GM12873 (cell line): ENCODE data around the gene FHIT.

Source experiments
- TF ChIP-seq, protein P1 (sequence below): IDR thresholded peaks from 2 replicates; pipeline ENCODE4 v1.5.1; 2012; ENCODE audit warnings: low read depth, mild to moderate bottlenecking, moderate library complexity, low read length, control low read depth; ENCODE audit not compliant: insufficient read depth; ENCODE audit errors: missing control alignments

FHIT gene

DNA sequence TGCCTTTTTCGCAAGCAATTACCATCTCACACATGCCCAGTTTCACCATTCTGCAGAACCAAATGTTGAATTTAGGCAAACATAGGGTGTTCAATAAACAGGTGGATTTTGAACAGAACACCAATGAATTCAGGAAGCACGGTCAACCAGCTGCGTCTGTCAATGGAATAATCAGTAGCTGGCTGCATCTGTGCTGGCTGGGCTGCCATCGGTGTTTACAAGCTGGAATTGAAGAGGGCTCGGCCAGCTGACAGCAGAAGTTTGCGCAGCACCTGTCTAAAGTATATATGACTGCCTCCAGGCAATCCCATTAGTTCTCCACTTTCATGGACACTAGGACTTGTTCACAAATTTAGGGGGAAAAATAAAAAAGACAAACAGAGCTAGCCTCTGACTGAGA is 1205.0 kb downstream of the FHIT start:
- TF ChIP-seq, protein P1, sequence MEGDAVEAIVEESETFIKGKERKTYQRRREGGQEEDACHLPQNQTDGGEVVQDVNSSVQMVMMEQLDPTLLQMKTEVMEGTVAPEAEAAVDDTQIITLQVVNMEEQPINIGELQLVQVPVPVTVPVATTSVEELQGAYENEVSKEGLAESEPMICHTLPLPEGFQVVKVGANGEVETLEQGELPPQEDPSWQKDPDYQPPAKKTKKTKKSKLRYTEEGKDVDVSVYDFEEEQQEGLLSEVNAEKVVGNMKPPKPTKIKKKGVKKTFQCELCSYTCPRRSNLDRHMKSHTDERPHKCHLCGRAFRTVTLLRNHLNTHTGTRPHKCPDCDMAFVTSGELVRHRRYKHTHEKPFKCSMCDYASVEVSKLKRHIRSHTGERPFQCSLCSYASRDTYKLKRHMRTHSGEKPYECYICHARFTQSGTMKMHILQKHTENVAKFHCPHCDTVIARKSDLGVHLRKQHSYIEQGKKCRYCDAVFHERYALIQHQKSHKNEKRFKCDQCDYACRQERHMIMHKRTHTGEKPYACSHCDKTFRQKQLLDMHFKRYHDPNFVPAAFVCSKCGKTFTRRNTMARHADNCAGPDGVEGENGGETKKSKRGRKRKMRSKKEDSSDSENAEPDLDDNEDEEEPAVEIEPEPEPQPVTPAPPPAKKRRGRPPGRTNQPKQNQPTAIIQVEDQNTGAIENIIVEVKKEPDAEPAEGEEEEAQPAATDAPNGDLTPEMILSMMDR = no peak

DNA sequence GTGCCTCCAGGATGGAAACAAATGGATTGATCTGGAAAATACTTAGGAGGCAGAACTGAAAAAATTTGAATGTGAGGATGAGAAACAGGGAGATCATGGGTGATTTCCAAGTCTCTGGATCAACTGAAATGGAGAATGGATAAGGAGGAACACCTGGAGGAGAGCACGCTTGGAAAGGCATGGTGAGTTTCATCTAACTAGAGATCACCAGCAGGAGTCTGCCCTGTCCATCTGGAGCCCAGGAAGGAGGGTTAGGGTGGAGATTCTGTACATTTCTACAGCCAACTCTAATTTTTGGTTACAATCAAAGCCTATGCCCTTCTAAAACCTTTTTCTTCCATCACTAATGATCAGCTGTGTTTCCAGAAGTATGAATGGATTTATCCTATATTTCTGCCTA is 1205.6 kb downstream of the FHIT start:
- TF ChIP-seq, protein P1 = no peak

DNA sequence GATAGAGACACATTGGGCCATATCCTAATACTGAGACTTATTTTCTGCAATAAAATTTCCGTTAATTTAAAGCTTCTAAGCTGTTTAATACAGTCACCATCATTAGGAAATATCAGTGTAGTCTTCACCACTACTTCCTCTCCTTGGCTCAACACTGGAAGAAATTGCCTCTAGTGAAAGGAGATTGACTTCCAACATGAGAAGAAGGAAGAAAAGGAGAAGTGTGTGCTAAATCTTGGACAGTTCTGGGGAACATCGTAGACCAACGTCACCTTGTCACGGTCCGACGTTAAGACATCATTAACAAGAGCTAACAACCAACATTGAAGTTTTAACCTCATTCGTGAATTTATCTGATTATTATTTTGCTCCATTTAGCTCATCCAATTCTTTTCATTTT is 1214.4 kb downstream of the FHIT start:
- TF ChIP-seq, protein P1 = no peak

DNA sequence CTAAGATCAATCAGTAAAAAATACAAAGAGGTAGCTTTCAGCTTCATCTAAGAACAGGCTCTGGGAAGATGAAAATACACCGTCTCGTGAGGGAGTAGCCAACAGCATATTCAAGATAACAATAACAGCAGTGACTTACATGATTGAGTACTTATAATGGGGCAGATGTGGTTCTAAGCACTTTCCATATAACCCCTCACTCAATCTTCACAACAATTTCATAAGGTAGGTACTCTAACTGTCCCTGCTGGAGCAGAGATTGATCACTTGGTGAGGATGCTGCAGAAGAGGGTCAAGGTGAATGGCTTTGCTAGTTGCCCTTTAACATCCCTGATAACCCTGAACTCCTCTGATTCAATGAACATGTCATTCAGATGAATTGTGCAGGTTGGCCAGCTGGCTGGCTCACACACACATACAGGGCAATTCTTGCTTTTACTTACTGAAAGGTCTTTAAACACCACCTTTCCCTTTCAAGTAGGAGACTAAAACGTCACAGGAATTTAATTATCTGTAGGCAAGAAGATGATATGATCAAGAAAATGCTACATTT is 1217.3 kb downstream of the FHIT start:
- TF ChIP-seq, protein P1 = no peak

DNA sequence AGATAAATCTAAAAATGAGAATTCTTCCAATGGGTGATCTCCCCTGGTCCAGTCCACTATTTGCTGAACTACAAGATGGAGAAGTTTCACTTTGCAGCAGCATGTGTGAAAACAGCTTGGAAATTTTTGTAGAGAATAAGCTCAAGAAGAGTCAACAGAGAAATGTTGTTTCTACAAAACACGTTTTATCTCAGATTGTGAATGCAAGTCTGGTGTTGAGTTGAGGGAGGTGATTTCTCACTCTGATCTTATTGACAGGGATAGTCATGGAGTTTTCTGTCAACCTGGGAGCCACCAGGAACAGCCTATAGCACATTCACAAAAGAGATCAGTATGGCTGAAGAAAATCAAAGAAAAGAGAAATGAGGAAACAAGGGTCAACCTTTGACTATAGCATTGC is 1220.3 kb downstream of the FHIT start:
- TF ChIP-seq, protein P1 = no peak

DNA sequence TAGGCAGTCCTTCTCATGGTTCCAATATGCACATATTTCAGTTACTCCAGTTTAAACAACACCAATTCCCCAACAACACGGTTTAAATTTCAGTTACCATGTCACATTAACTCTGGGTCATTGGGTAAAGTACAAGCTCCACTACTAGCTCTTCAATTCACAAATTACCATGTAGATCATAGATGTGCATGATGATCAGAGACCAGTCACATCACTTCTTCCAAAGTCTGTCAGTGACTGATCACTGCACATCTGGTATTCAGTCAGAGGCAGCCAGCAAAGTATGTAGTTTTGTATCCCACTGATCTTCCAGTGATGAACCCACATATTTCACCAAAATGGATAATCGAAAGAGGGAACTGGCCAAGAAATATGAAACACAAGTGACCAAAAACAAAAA is 1223.0 kb downstream of the FHIT start:
- TF ChIP-seq, protein P1 = no peak

DNA sequence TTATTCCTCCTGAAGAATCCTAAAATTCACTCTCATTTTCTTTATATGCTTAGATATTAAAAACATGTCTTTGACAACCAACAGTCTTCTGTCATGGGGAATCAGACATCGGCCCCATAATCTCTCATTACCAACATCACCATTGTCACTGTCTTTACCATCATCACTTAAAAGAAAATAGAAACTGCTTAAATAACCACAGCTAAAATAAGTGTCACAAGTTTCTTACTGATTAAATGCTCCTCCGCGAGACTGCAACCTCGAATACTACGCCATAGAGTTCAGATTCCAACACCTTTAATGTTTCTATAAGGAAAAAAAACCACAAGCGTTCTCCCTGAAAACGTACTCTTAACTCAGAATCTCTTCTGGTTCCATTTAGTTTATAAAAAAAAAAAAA is 1223.9 kb downstream of the FHIT start:
- TF ChIP-seq, protein P1 = no peak
